ENCODE measurements around the gene TSC22D2. TPM values are rescaled to one million over a fixed set of nuclear protein-coding genes. Genes with fewer than 3 reads are reported as not detected.

TSC22D2 gene
- total and polyA plus RNA-seq, 2 of the 8 experiments (the other 6 are each of a cell fraction or from before 2014, with no cell fraction given), result 3.4 to 27.6 TPM

GRCh38 chr3:150394606-150395005, 13.5 kb upstream of the TSC22D2 start:
- TF ChIP-seq JUND (IDR thresholded peaks at IDR 0.05; ENCODE audit: low read length), result no peak
- no peak for TF ChIP-seq SP2 (IDR thresholded peaks at IDR 0.05; ENCODE audit: low read length)
- no peak for TF ChIP-seq TBP (IDR thresholded peaks at IDR 0.05; ENCODE audit: low read depth, low read length)
- no peak for TF ChIP-seq ZNF274 (IDR thresholded peaks at IDR 0.05; ENCODE audit: borderline replicate concordance, extremely low read depth, low read length)
- TF ChIP-seq YY1 (IDR thresholded peaks at IDR 0.05; ENCODE audit: low read depth, low read length), result no peak
- TF ChIP-seq HDAC2 (IDR thresholded peaks at IDR 0.05; ENCODE audit: borderline replicate concordance in 1 of 2, low read depth in 2 of 2, low read length in 2 of 2), result no peak
- no peak for TF ChIP-seq TAF1 (IDR thresholded peaks at IDR 0.05; ENCODE audit: low read depth, low read length)
- no peak for TF ChIP-seq PHF8 (conservative IDR thresholded peaks at IDR 0.05; ENCODE audit: low read depth, low read length)
- no peak for TF ChIP-seq CREB1 (IDR thresholded peaks at IDR 0.05)
- no peak for TF ChIP-seq GTF2F1 (IDR thresholded peaks at IDR 0.05; ENCODE audit: borderline replicate concordance, low read depth, low read length)
- TF ChIP-seq MAX (IDR thresholded peaks at IDR 0.05), result no peak
- no peak for TF ChIP-seq SIN3A (conservative IDR thresholded peaks at IDR 0.05 in 1 of 2, IDR thresholded peaks at IDR 0.05 in 1 of 2; ENCODE audit: low read depth in 1 of 2, low read length in 2 of 2)
- no peak for TF ChIP-seq RBBP5 (IDR thresholded peaks at IDR 0.05; ENCODE audit: borderline replicate concordance, low read depth, low read length)
- Histone ChIP-seq H3K36me3 (ENCODE audit: control insufficient read depth in 2 of 4, insufficient read depth in 4 of 4, low read length in 3 of 4) (no peaks in the 10 kb centered on the region), H4K5ac (ENCODE audit: insufficient read length, low read depth, low read length) (no peak overlapping the region), H2BK20ac (ENCODE audit: low read length) (no peak overlapping the region), H3K4me1 (replicated peaks in 1 of 4; ENCODE audit: control insufficient read depth in 3 of 4, insufficient read depth in 4 of 4, low read length in 3 of 4) (peaks cover 0 to 7% (median 1%) of the 10 kb centered on the region in 4 experiments; a peak in 1 of 7 replicates), H3K4me3 (ENCODE audit: extremely low read depth in 1 of 4, insufficient read depth in 2 of 4, low read depth in 3 of 4, low read length in 4 of 4) (no peak overlapping the region), H2BK15ac (ENCODE audit: low read length) (no peak overlapping the region), H4K8ac (ENCODE audit: extremely low read depth, insufficient read depth, low read length) (no peak overlapping the region), H3K27ac (ENCODE audit: low read depth, low read length) (no peak overlapping the region), H3K9me3 (ENCODE audit: insufficient read depth in 2 of 2, low read depth in 1 of 2, low read length in 1 of 2) (no peaks in the 10 kb centered on the region; a peak in 1 of 4 replicates), H3K4me2 (ENCODE audit: insufficient read depth in 1 of 2, low read depth in 2 of 2, low read length in 2 of 2) (no peak overlapping the region), H3K23ac (ENCODE audit: insufficient read length) (no peak overlapping the region), H3K27me3 (replicated peaks in 1 of 4; ENCODE audit: control insufficient read depth in 3 of 4, extremely low read depth in 1 of 4, insufficient read depth in 3 of 4, low read length in 3 of 4) (no peaks in the 10 kb centered on the region), H2BK5ac (ENCODE audit: low read depth, low read length) (no peak overlapping the region), H3K23me2 (ENCODE audit: low read depth, low read length) (no peaks in the 10 kb centered on the region), H2BK120ac (replicated peaks; ENCODE audit: low read depth, low read length) (no peak overlapping the region), H4K91ac (replicated peaks; ENCODE audit: insufficient read length, low read length) (no peak overlapping the region), H2AFZ (ENCODE audit: low read length) (no peak overlapping the region), H3K4ac (replicated peaks; ENCODE audit: insufficient read length, low read depth, low read length) (no peak overlapping the region), H3K56ac (replicated peaks; ENCODE audit: insufficient read length, low read depth, low read length) (no peak overlapping the region), H3K9ac (replicated peaks in 1 of 4; ENCODE audit: extremely low read depth in 1 of 4, low read depth in 3 of 4, low read length in 3 of 4) (no peak overlapping the region), H4K20me1 (replicated peaks in 1 of 2; ENCODE audit: control insufficient read depth in 1 of 2, insufficient read depth in 2 of 2, low read length in 2 of 2) (no peaks in the 10 kb centered on the region), H3K79me2 (ENCODE audit: control insufficient read depth in 1 of 2, insufficient read depth in 2 of 2, low read length in 2 of 2) (no peaks in the 10 kb centered on the region), H3K79me1 (ENCODE audit: low read depth, low read length) (no peaks in the 10 kb centered on the region), H3K18ac (ENCODE audit: extremely low read depth, low read length) (no peak overlapping the region), H2AK5ac (ENCODE audit: low read depth, low read length) (no peak overlapping the region), H3K14ac (ENCODE audit: insufficient read length) (no peak overlapping the region), H2BK12ac (ENCODE audit: low read depth, low read length) (no peak overlapping the region)
- FAIRE-seq (no peak), DNase-seq (ENCODE audit: low read depth in 1 of 2, low spot score in 2 of 2) (no peak)
- POLR2A ChIA-PET (ENCODE audit: partially characterized antibody), result no interaction called here
- 90% methylated on average over 2 of the region's 2 CpGs; no CpG with 5 or more reads in 1 of the 2 experiments for WGBS, 2 experiments (ENCODE audit: extremely low coverage in 1 of 2, insufficient coverage in 1 of 2, insufficient read length in 1 of 2, insufficient replicate concordance in 2 of 2, low coverage in 1 of 2, low lambda C conversion rate in 2 of 2, missing lambda C conversion rate in 1 of 2)
- CTCF ChIA-PET (ENCODE audit: partially characterized antibody), result interaction anchor here (1.1 to 1.7 kb wide), 2 partner anchors 9 to 10 kb away, joined by 4 to 7 read pairs; no protein-coding TSS in a partner anchor

All from H1 (cell line).